ENCODE measurements around the gene NUBPL. TPM values are rescaled to one million over a fixed set of nuclear protein-coding genes. Genes with fewer than 3 reads are reported as not detected.

The NUBPL gene
- total RNA-seq, 1 experiment from 2014 or later = 11.6 TPM

- TF ChIP-seq ZNF281 (CRISPR knock-in tag; IDR thresholded peaks at IDR 0.05) (no peak), ZSCAN18 (CRISPR knock-in tag; IDR thresholded peaks at IDR 0.05) (no peak), IRF2 (CRISPR knock-in tag; IDR thresholded peaks at IDR 0.05; ENCODE audit: borderline replicate concordance, low read depth) (no peak), TCF7 (CRISPR knock-in tag; IDR thresholded peaks at IDR 0.05; ENCODE audit: low read depth) (no peak), ZNF317 (CRISPR knock-in tag; IDR thresholded peaks at IDR 0.05; ENCODE audit: borderline replicate concordance, low read depth) (no peak)
Measured at GRCh38 chr14:31660728-31661127, 99.5 kb downstream of the NUBPL start (continued).

GRCh38 chr14:31668348-31668747 is 107.1 kb downstream of the NUBPL start:
- ATAC-seq = no peak
- ChIA-PET POLR2A (no interaction called here), CTCF (no interaction called here)
- no peak for TF ChIP-seq TP53 (CRISPR knock-in tag; IDR thresholded peaks at IDR 0.05)
- TF ChIP-seq CTCF (IDR thresholded peaks at IDR 0.05) = no peak
- DNase-seq (ENCODE audit: low spot score) = no peak
- Mint-ChIP-seq H3K27ac (no peak overlapping the region), H3K36me3 (peaks cover 5% of the 10 kb centered on the region; the same call in 1 of the 2 replicates), H3K9me3 (peaks cover 53% of the 10 kb centered on the region), H3K4me3 (no peak overlapping the region), H3K4me1 (no peaks in the 10 kb centered on the region), H3K27me3 (ENCODE audit: low read depth) (no peaks in the 10 kb centered on the region)

GRCh38 chr14:31672709-31673108 is 111.5 kb downstream of the NUBPL start:
- no peaks in the 10 kb centered on the region for H3K27me3 Mint-ChIP-seq (ENCODE audit: low read depth)
- DNase-seq (ENCODE audit: low spot score) = no peak
- POLR2A ChIA-PET = no interaction called here
- H3K27ac Mint-ChIP-seq = no peak overlapping the region
- H3K36me3 Mint-ChIP-seq = peaks cover 5% of the 10 kb centered on the region; the same call in 1 of the 2 replicates
- TF ChIP-seq FOXP4 (CRISPR knock-in tag; IDR thresholded peaks at IDR 0.05) = no peak
- TF ChIP-seq ZNF281 (CRISPR knock-in tag; IDR thresholded peaks at IDR 0.05) = no peak
- TF ChIP-seq PRRX2 (CRISPR knock-in tag; IDR thresholded peaks at IDR 0.05) = no peak
- no peak for TF ChIP-seq E2F5 (CRISPR knock-in tag; IDR thresholded peaks at IDR 0.05)
- TF ChIP-seq NFE2L1 (CRISPR knock-in tag; IDR thresholded peaks at IDR 0.05) = no peak
- no peak for TF ChIP-seq TEAD1 (CRISPR knock-in tag; IDR thresholded peaks at IDR 0.05)
- no peak for TF ChIP-seq NFYB (CRISPR knock-in tag; conservative IDR thresholded peaks at IDR 0.05; ENCODE audit: low read depth)
- TF ChIP-seq ZNF219 (CRISPR knock-in tag; IDR thresholded peaks at IDR 0.05; ENCODE audit: borderline replicate concordance) = no peak
- no peak for TF ChIP-seq E2F4 (CRISPR knock-in tag; IDR thresholded peaks at IDR 0.05; ENCODE audit: borderline replicate concordance, low read depth)
- TF ChIP-seq JAZF1 (CRISPR knock-in tag; IDR thresholded peaks at IDR 0.05) = no peak
- TF ChIP-seq ETV6 (CRISPR knock-in tag; IDR thresholded peaks at IDR 0.05) = no peak
- no peak for TF ChIP-seq HMGA2 (CRISPR knock-in tag; IDR thresholded peaks at IDR 0.05)
- TF ChIP-seq MXD4 (CRISPR knock-in tag; IDR thresholded peaks at IDR 0.05; ENCODE audit: borderline replicate concordance) = no peak
- TF ChIP-seq ESRRA (CRISPR knock-in tag; IDR thresholded peaks at IDR 0.05; ENCODE audit: borderline replicate concordance) = no peak
- no peaks in the 10 kb centered on the region for H3K4me1 Mint-ChIP-seq
- CTCF ChIA-PET = no interaction called here
- H3K9me3 Mint-ChIP-seq = peaks cover 34% of the 10 kb centered on the region
- no peak for ATAC-seq
- no peak overlapping the region for H3K4me3 Mint-ChIP-seq

Data from WTC11 (cell line).